HepG2 (cell line): ENCODE data around the gene ADAM10. TPM values are rescaled to one million over a fixed set of nuclear protein-coding genes. Genes with fewer than 3 reads are reported as not detected.

Experiments used
- BRCA1 ChIP-seq: sonication (generic); formaldehyde crosslinking; IDR thresholded peaks from 2 replicates; pipeline ENCODE4 v1.4.0; 2020; ENCODE audit warnings: missing genetic modification reagents
- GPN1 ChIP-seq: sonication (generic); formaldehyde crosslinking; IDR thresholded peaks from 2 replicates; pipeline ENCODE4 v1.5.1; 2020; ENCODE audit warnings: missing genetic modification reagents, borderline replicate concordance
- HDAC1 ChIP-seq: sonication (generic); formaldehyde crosslinking; IDR thresholded peaks from 2 replicates; pipeline ENCODE4 v1.5.1; 2020; ENCODE audit warnings: mild to moderate bottlenecking, missing genetic modification reagents
- IRF9 ChIP-seq: sonication (generic); formaldehyde crosslinking; IDR thresholded peaks from 2 replicates; pipeline ENCODE4 v1.8.0; 2022; ENCODE audit warnings: missing genetic modification reagents, mild to moderate bottlenecking, borderline replicate concordance
- ISL2 ChIP-seq: sonication (generic); formaldehyde crosslinking; IDR thresholded peaks from 2 replicates; pipeline ENCODE4 v1.5.0; 2020; ENCODE audit warnings: missing genetic modification reagents
- POLR2A ChIP-seq, 2 experiments: IDR thresholded peaks; 2 replicates each; pipeline ENCODE4 v1.6.1; 2011; ENCODE audit warnings: low read depth in 2 of 2, low read length in 2 of 2, mild to moderate bottlenecking in 1 of 2, moderate library complexity in 1 of 2; ENCODE audit not compliant: insufficient read depth in 1 of 2
- RARA ChIP-seq: IDR thresholded peaks from 2 replicates; pipeline ENCODE4 v1.6.1; 2016; ENCODE audit warnings: missing genetic modification reagents, missing compliant biosample characterization
- SRSF4 ChIP-seq: fragments of 200-400 bp; formaldehyde crosslinking; IDR thresholded peaks from one replicate; pipeline ENCODE4 v1.6.1; 2018; ENCODE audit warnings: mild to moderate bottlenecking, low read depth, low read length, moderate library complexity; ENCODE audit not compliant: poor library complexity, severe bottlenecking
- STAT6 ChIP-seq: sonication (generic); formaldehyde crosslinking; IDR thresholded peaks from 2 replicates; pipeline ENCODE4 v1.4.0; 2020; ENCODE audit warnings: missing genetic modification reagents, mild to moderate bottlenecking, borderline replicate concordance
- ZBTB4 ChIP-seq: sonication (generic); formaldehyde crosslinking; IDR thresholded peaks from 2 replicates; pipeline ENCODE4 v1.4.0; 2020; ENCODE audit warnings: missing genetic modification reagents, mild to moderate bottlenecking, borderline replicate concordance
- ZNF160 ChIP-seq: sonication (generic); formaldehyde crosslinking; IDR thresholded peaks from 2 replicates; pipeline ENCODE4 v1.8.0; 2022; ENCODE audit warnings: mild to moderate bottlenecking, inconsistent platforms, missing genetic modification reagents
- ZNF264 ChIP-seq: sonication (generic); formaldehyde crosslinking; IDR thresholded peaks from 2 replicates; pipeline ENCODE4 v1.4.0; 2020; ENCODE audit warnings: missing genetic modification reagents
- ZNF646 ChIP-seq: sonication (generic); formaldehyde crosslinking; IDR thresholded peaks from 2 replicates; pipeline ENCODE4 v1.9.0; 2021; ENCODE audit warnings: mild to moderate bottlenecking, missing genetic modification reagents
- ZNF768 ChIP-seq: sonication (generic); formaldehyde crosslinking; IDR thresholded peaks from 2 replicates; pipeline ENCODE4 v1.4.0; 2020; ENCODE audit warnings: missing genetic modification reagents
- polyA plus RNA-seq, 8 experiments: library from polyadenylated mRNA; depleted of rRNA in 3 of 8; stranded (reverse) in 7 of 8; unstranded in 1 of 8; fragments of >200 nt; fragmentation: Illumina TruSeq in 4 of 8; extraction: Trizol in 4 of 8; gene quantifications; 2 replicates each; pipeline versions ENCODE4 v1.2.1 to v1.2.3, GENCODE V29; 2011 to 2016; ENCODE audit warnings: low read depth in 4 of 8, missing spikeins in 1 of 8, mixed read lengths in 1 of 8; ENCODE audit not compliant: insufficient read depth in 1 of 8
- total RNA-seq, 5 experiments: library from RNA; depleted of rRNA; stranded (reverse); fragments of >200 nt; fragmentation: Illumina TruSeq; extraction: Trizol; gene quantifications; 2 replicates each; pipeline ENCODE4 v1.2.3, GENCODE V29; 2016; ENCODE audit warnings: low read depth in 1 of 5

ADAM10 gene
- total and polyA plus RNA-seq, 2 of the 13 experiments (the other 11 are each of a cell fraction or from before 2014, with no cell fraction given) = 92.7 to 125 TPM

- peak; percentile 50; the same call in 1 of the 2 replicates for TF ChIP-seq ZBTB4 (CRISPR knock-in tag)
- no peak for TF ChIP-seq ZNF646 (CRISPR knock-in tag)
- no peak for TF ChIP-seq ISL2 (CRISPR knock-in tag)
- peak; percentile 14; the same call in 1 of the 2 replicates for TF ChIP-seq IRF9
- no peak for TF ChIP-seq ZNF160
- peak; percentile 96 for TF ChIP-seq RARA (CRISPR knock-in tag)
- no peak for TF ChIP-seq STAT6
- no peak for TF ChIP-seq ZNF264 (CRISPR knock-in tag)
- TF ChIP-seq HDAC1 (CRISPR knock-in tag) = peak; percentile 91
- 0 out of 2 replicates have a peak, but pooled peaks have one; percentile 13 for TF ChIP-seq BRCA1 (CRISPR knock-in tag)
- TF ChIP-seq GPN1 (CRISPR knock-in tag) = no peak
- TF ChIP-seq ZNF768 = peak; percentile 62; the same call in 1 of the 2 replicates
- TF ChIP-seq POLR2A (IDR thresholded peaks at IDR 0.05; ENCODE audit: insufficient read depth in 1 of 2, low read depth in 2 of 2, low read length in 2 of 2) = peak; percentile 81 to 83; a peak in 3 of 4 replicates
- TF ChIP-seq SRSF4 = no peak
Observed at GRCh38 chr15:58770857-58771620, 21.5 kb upstream of the ADAM10 start, which contains the start of gene MINDY2 (continued).
